Activated CD4-positive, alpha-beta T cell treated with anti-CD3 and anti-CD28 coated beads for 1 hour (primary cell): ENCODE data around the gene NEU3.
A peak's percentile ranks its signal among the peaks of the same experiment; 100 is the strongest.
"Not testable (repeated sequence)": the region's sequence is repeated elsewhere in the genome, so short reads cannot be mapped to it uniquely, and the experiment has no call there.

Experiments used
- DNase-seq: peaks from one replicate; pipeline ENCODE4 v3.0.0-alpha.2; 2020

The NEU3 gene

GRCh38 chr11:74988541-74989259, at the start of gene NEU3:
NEU3 (plus strand) TSS chr11:74988933; CDS start chr11:74989061, 128 bp downstream.
- peak; percentile 75 for DNase-seq

GRCh38 chr11:74941492-74941891, 47.2 kb upstream of the NEU3 start:
- DNase-seq, result no peak

GRCh38 chr11:74942073-74942759, 46.5 kb upstream of the NEU3 start:
- no peak for DNase-seq

GRCh38 chr11:74948546-74948897, 40.2 kb upstream of the NEU3 start:
- no peak for DNase-seq

GRCh38 chr11:74948898-74949752, 39.6 kb upstream of the NEU3 start, which contains the start of the genes SPCS2 and XRRA1:
SPCS2 (plus strand) TSS chr11:74949266; CDS start chr11:74949286, 20 bp downstream.
XRRA1 (minus strand) TSS chr11:74949091; CDS start chr11:74940878, 8,213 bp downstream.
- peak; percentile 97 for DNase-seq

- DNase-seq, result no peak
Measured at GRCh38 chr11:74949753-74950137, 39.0 kb upstream of the NEU3 start.

GRCh38 chr11:74950374-74950969, 38.3 kb upstream of the NEU3 start:
- DNase-seq, result no peak

GRCh38 chr11:74951226-74951625, 37.5 kb upstream of the NEU3 start:
- no peak for DNase-seq

GRCh38 chr11:74952752-74953151, 36.0 kb upstream of the NEU3 start:
- DNase-seq, result no peak

- no peak for DNase-seq
Measured at GRCh38 chr11:74953451-74953850, 35.3 kb upstream of the NEU3 start.

GRCh38 chr11:74954199-74954598, 34.5 kb upstream of the NEU3 start:
- DNase-seq, result no peak

GRCh38 chr11:74956397-74957015, 32.2 kb upstream of the NEU3 start:
- DNase-seq, result no peak

GRCh38 chr11:74957937-74958629, 30.6 kb upstream of the NEU3 start:
- DNase-seq, result no peak

- not testable (repeated sequence) for DNase-seq
Measured at GRCh38 chr11:74960128-74960527, 28.6 kb upstream of the NEU3 start.

GRCh38 chr11:74966651-74967050, 22.1 kb upstream of the NEU3 start:
- no peak for DNase-seq

- DNase-seq, result no peak
Measured at GRCh38 chr11:74970852-74971395, 17.8 kb upstream of the NEU3 start.

GRCh38 chr11:74971424-74971823, 17.3 kb upstream of the NEU3 start:
- no peak for DNase-seq

- no peak for DNase-seq
Measured at GRCh38 chr11:74978041-74978440, 10.7 kb upstream of the NEU3 start.

GRCh38 chr11:74980634-74981033, 8.1 kb upstream of the NEU3 start:
- no peak for DNase-seq

- no peak for DNase-seq
Measured at GRCh38 chr11:74981888-74982287, 6.8 kb upstream of the NEU3 start.

GRCh38 chr11:74984070-74984469, 4.7 kb upstream of the NEU3 start:
- no peak for DNase-seq

- DNase-seq, result no peak
Measured at GRCh38 chr11:74984730-74985129, 4.0 kb upstream of the NEU3 start.
